Spleen (tissue), 11 donors: ENCODE measurements around the gene KDM4B. TPM values are rescaled to one million over a fixed set of nuclear protein-coding genes. Genes with fewer than 3 reads are reported as not detected.
A peak's percentile ranks its signal among the peaks of the same experiment; 100 is the strongest.

Experiments
- DNase-seq: peaks from one replicate; pipeline ENCODE4 v3.0.0-alpha.2; 2020
- H3K27ac ChIP-seq, 8 donors: fragments of 200-600 bp; sonication (generic) in 7 of 8; 1 replicate in 4 of 8; 2 replicates in 4 of 8; pipeline versions ENCODE4 v1.5.0 to v1.8.0; 2016 to 2021; ENCODE audit warnings: inconsistent platforms in 4 of 8, mild to moderate bottlenecking in 4 of 8, moderate library complexity in 1 of 8
- H3K27me3 ChIP-seq, 7 donors: fragments of 200-600 bp; sonication (generic) in 6 of 7; replicated peaks in 1 of 7; 1 replicate in 4 of 7; 2 replicates in 3 of 7; pipeline versions ENCODE4 v1.5.0 to v1.8.0; 2016 to 2021; ENCODE audit warnings: inconsistent platforms in 3 of 7, mild to moderate bottlenecking in 1 of 7
- H3K36me3 ChIP-seq, 6 donors: fragments of 200-600 bp; sonication (generic) in 5 of 6; 1 replicate in 4 of 6; 2 replicates in 2 of 6; pipeline versions ENCODE4 v1.5.0 to v1.8.0; 2016 to 2021; ENCODE audit warnings: inconsistent platforms in 2 of 6
- H3K4me1 ChIP-seq, 6 donors: fragments of 200-600 bp; sonication (generic) in 5 of 6; 1 replicate in 3 of 6; 2 replicates in 3 of 6; pipeline versions ENCODE4 v1.5.0 to v1.8.0; 2016 to 2021; ENCODE audit warnings: inconsistent platforms in 3 of 6
- H3K4me3 ChIP-seq, 8 donors: fragments of 200-600 bp; sonication (generic) in 7 of 8; 1 replicate in 4 of 8; 2 replicates in 4 of 8; pipeline versions ENCODE4 v1.5.0 to v1.8.0; 2016 to 2021; ENCODE audit warnings: inconsistent platforms in 4 of 8, mild to moderate bottlenecking in 4 of 8, moderate library complexity in 2 of 8
- H3K9me3 ChIP-seq, 8 donors: fragments of 200-600 bp; sonication (generic) in 7 of 8; 1 replicate in 4 of 8; 2 replicates in 4 of 8; pipeline versions ENCODE4 v1.5.0 to v1.8.0; 2016 to 2021; ENCODE audit warnings: inconsistent platforms in 4 of 8
- POLR2A ChIP-seq, 3 donors: fragments of 450-650 bp; IDR thresholded peaks; one replicate each; pipeline ENCODE4 v1.5.1; 2017; ENCODE audit warnings: antibody characterized with exemption in 3 of 3, mild to moderate bottlenecking in 1 of 3
- POLR2AphosphoS5 ChIP-seq, 3 donors: sonication (generic); formaldehyde crosslinking; IDR thresholded peaks; one replicate each; pipeline ENCODE4 v1.5.1; 2017; ENCODE audit warnings: antibody characterized with exemption in 3 of 3
- WGBS, 5 donors: extraction: QIAGEN DNeasy Blood & Tissue Kit in 3 of 5; methylation state at CpG; one replicate each; pipeline versions ENCODE4 v1.1.5 to v1.1.7; 2013 to 2018; 5-methylcytosine and 5-hydroxymethylcytosine counted together
- intact Hi-C: fragments of 100-400 bp; cut with DNase I; formaldehyde crosslinking; loops from one replicate; pipeline ENCODE4 v1.15.0; 2023; ENCODE audit warnings: low total_unique reads
- polyA plus RNA-seq, 3 donors: library from polyadenylated mRNA; stranded (reverse); fragments of 200-250 nt; gene quantifications; one replicate each; pipeline ENCODE4 v1.2.1, GENCODE V29; 2013
- total RNA-seq, 7 donors: library from RNA; depleted of rRNA in 3 of 7; stranded (reverse); fragments of >200 nt in 3 of 7; fragmentation: NEBNext Ultra II Directional in 4 of 7; extraction: Animal tissue kit (Norgen Biotek cat#: 25700) in 4 of 7; gene quantifications; one replicate each; pipeline versions ENCODE4 v1.1.0 to v1.2.1, GENCODE V29; 2016 to 2021
- TF ChIP-seq, protein P1 (sequence below), 11 experiments: fragments of 200-600 bp in 7 of 11; fragments of 450-650 bp in 4 of 11; sonication (generic) in 4 of 11; IDR thresholded peaks in 8 of 11; conservative IDR thresholded peaks in 3 of 11; 1 replicate in 7 of 11; 2 replicates in 4 of 11; pipeline versions ENCODE4 v1.4.0 to v1.8.0; 2016 to 2021; ENCODE audit warnings: antibody characterized with exemption in 11 of 11, inconsistent platforms in 4 of 11, mild to moderate bottlenecking in 1 of 11
- donor health status: healthy with polysubstance abuse.
- donor health status: DM: no; HTN: no; CAD: no; lungs with moderate emphysema.
- donor health status: DM: no; HTN: no; CAD: no.
- donor health status: Bipolar disorder and iron deficiency.
- donor health status: healthy.
- donor health status: DM: no; HTN: no; CAD: no.
- donor health status: DM: yes; HTN: yes; CAD: no.

KDM4B gene
- total and polyA plus RNA-seq, 10 donors = 18.3 to 80.5 (median 52.4) TPM

DNA sequence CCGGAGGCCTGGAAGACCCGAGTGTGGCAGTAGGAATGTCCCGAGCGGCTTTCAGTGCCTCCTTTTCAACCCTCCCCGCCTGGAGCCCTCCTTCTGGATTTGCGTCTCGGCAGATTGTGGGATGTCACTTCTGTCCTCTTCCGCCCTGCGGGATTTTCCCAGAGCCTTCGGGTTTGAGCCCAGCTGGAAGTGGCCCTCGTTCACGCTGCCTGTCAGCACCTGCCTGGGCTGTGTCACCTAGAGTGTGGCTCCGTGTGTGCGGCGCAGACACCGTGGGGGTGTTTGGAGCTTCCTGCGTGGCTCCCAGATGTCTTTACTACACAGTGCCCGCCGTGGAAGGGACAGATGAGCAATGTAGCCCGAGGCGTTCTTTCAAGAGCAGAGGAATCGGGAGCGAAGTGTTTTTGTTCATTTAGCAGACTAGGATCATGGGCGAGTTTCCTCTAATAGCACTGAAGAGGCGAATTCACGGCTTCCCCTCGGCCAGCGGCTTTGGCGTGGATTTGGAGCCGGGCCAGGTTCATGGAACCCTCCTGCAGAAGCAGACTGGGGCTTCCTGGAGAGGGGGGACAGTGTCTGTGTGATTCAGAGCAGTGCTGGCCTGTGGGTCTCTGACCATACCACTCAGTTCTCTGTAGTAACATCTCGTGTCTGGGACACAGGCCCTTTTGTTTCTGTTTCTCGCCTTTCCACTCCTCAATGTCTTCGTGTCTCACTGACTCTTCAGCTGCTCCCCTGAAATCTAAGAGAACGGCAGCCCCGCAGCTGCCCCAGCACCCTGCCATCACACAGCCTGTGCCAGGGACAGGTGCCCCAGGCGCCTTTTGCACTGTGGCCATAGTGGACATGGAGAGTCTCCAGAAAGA, 68.0 kb downstream of the KDM4B start:
- WGBS, 5 donors = 57 to 84% (median 75%) methylated on average over 32 to 36 of the region's 36 CpGs
- H3K4me3 ChIP-seq = peak overlapping the region in 1 of 8 donors; percentile 11
- no peak for DNase-seq
- no peaks in the 10 kb centered on the region for H3K27me3 ChIP-seq
- intact Hi-C loops = no loop called here
- H3K9me3 ChIP-seq = no peaks in the 10 kb centered on the region
- H3K4me1 ChIP-seq = peaks cover 5 to 86% (median 47%) of the 10 kb centered on the region in 6 donors
- H3K36me3 ChIP-seq = peaks cover 0 to 91% (median 42%) of the 10 kb centered on the region in 6 donors
- TF ChIP-seq, protein P1, sequence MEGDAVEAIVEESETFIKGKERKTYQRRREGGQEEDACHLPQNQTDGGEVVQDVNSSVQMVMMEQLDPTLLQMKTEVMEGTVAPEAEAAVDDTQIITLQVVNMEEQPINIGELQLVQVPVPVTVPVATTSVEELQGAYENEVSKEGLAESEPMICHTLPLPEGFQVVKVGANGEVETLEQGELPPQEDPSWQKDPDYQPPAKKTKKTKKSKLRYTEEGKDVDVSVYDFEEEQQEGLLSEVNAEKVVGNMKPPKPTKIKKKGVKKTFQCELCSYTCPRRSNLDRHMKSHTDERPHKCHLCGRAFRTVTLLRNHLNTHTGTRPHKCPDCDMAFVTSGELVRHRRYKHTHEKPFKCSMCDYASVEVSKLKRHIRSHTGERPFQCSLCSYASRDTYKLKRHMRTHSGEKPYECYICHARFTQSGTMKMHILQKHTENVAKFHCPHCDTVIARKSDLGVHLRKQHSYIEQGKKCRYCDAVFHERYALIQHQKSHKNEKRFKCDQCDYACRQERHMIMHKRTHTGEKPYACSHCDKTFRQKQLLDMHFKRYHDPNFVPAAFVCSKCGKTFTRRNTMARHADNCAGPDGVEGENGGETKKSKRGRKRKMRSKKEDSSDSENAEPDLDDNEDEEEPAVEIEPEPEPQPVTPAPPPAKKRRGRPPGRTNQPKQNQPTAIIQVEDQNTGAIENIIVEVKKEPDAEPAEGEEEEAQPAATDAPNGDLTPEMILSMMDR (IDR thresholded peaks at IDR 0.05 in 8 of 11, conservative IDR thresholded peaks at IDR 0.05 in 3 of 11) = no peak
- TF ChIP-seq POLR2A (IDR thresholded peaks at IDR 0.05) = no peak
- peak in 1 of 3 donors; percentile 14 for TF ChIP-seq POLR2AphosphoS5 (IDR thresholded peaks at IDR 0.05)
- H3K27ac ChIP-seq = peak overlapping the region in 5 of 8 donors; percentile 2 to 48 (median 43)

DNA sequence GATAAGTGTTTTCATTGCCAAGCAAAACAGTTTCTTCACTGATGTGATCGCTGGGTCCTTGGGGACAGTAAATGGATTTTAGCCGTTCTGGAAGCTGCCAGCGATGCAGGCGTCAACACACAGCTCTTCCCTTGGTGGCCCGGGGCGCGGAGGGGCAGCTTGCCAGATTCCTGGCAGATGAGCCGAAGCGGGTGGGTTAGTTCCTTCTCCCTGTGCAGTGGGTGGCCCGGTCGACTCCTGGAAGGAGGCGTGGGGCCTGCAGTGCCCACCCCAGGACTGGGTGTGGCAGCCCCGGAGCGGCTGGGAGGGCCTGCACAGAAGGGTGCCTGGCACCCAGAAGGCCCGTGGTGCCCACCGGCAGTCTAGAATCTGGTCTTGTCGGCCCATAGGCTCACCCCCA, 69.0 kb downstream of the KDM4B start:
- no peak for DNase-seq
- H3K36me3 ChIP-seq = peaks cover 0 to 93% (median 43%) of the 10 kb centered on the region in 6 donors
- peaks cover 5 to 86% (median 43%) of the 10 kb centered on the region in 6 donors for H3K4me1 ChIP-seq
- 81 to 94% (median 86%) methylated on average over 12 to 17 of the region's 17 CpGs for WGBS, 5 donors
- H3K4me3 ChIP-seq = no peak overlapping the region
- no peak overlapping the region for H3K27ac ChIP-seq
- H3K27me3 ChIP-seq = no peaks in the 10 kb centered on the region
- no peaks in the 10 kb centered on the region for H3K9me3 ChIP-seq
- intact Hi-C loops = no loop called here
- TF ChIP-seq, protein P1 (IDR thresholded peaks at IDR 0.05 in 8 of 11, conservative IDR thresholded peaks at IDR 0.05 in 3 of 11) = no peak
- TF ChIP-seq POLR2AphosphoS5 (IDR thresholded peaks at IDR 0.05) (no peak), POLR2A (IDR thresholded peaks at IDR 0.05) (no peak)

DNA sequence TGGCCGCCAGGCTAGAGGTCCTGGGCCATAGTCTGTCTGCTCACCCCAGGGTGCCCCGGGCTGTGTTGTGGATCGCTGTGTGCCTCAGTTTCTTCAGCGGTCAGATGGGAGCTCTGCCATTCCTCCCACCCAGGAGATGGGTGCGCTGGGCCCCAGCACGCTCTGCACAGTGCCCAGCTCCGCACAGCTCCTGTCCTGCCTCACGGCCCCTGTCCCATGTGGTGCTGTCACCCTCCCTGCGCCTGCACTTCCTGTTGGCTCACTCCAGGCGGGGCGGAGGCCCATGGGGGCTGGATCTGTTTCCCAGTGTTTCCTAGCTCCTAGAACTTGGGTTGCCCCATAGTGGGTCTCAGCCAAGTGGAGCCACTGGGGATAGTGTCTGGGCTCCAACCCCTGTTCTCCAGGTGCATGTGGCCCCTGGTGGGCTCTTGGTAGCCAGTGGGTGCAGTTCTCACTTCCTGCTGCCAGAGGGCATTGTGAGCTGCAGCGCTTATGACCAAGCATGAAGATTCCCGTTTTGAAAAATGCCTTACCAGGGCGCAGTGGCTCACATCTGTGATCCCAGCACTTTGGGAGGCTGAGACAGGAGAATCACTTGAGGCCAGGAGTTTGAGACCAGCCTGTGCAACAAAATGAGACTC, 69.8 kb downstream of the KDM4B start:
- H3K36me3 ChIP-seq = peaks cover 0 to 89% (median 35%) of the 10 kb centered on the region in 6 donors
- TF ChIP-seq POLR2A (IDR thresholded peaks at IDR 0.05) (no peak), POLR2AphosphoS5 (IDR thresholded peaks at IDR 0.05) (peak in 2 of 3 donors; percentile 18 to 40)
- TF ChIP-seq, protein P1 (IDR thresholded peaks at IDR 0.05 in 8 of 11, conservative IDR thresholded peaks at IDR 0.05 in 3 of 11) = peak in 10 of 11 experiments; percentile 17 to 74 (median 50)
- H3K9me3 ChIP-seq = no peaks in the 10 kb centered on the region
- H3K4me3 ChIP-seq = no peak overlapping the region
- no peak overlapping the region for H3K27ac ChIP-seq
- peak; percentile 74 for DNase-seq
- 50 to 81% (median 68%) methylated on average over 10 to 14 of the region's 14 CpGs for WGBS, 5 donors
- intact Hi-C loops = no loop called here
- no peaks in the 10 kb centered on the region for H3K27me3 ChIP-seq
- peaks cover 5 to 80% (median 43%) of the 10 kb centered on the region in 6 donors for H3K4me1 ChIP-seq
